MG63 (cell line): ENCODE data around the gene ATP5PO. TPM values are rescaled to one million over a fixed set of nuclear protein-coding genes. Genes with fewer than 3 reads are reported as not detected.
A peak's percentile ranks its signal among the peaks of the same experiment; 100 is the strongest.

Experiments used
- DNase-seq: peaks from one replicate; pipeline ENCODE4 v3.0.0-alpha.2; 2020
- H3K27me3 ChIP-seq: fragments of 250-450 bp; sonication (Bioruptor Pico); 2 replicates; pipeline ENCODE4 v1.5.1; 2020; ENCODE audit warnings: mild to moderate bottlenecking, moderate library complexity
- H3K36me3 ChIP-seq: fragments of 250-450 bp; sonication (Bioruptor Pico); 2 replicates; pipeline ENCODE4 v1.5.1; 2020; ENCODE audit warnings: mild to moderate bottlenecking, moderate library complexity
- H3K4me3 ChIP-seq: fragments of 250-450 bp; sonication (Bioruptor Pico); 2 replicates; pipeline ENCODE4 v1.5.1; 2020; ENCODE audit warnings: mild to moderate bottlenecking, moderate library complexity
- H3K9me3 ChIP-seq: fragments of 250-450 bp; sonication (Bioruptor Pico); 2 replicates; pipeline ENCODE4 v1.5.1; 2020; ENCODE audit warnings: mild to moderate bottlenecking, moderate library complexity
- total RNA-seq: library from RNA; depleted of rRNA; stranded (reverse); fragments of >200 nt; shearing (Covaris generic); gene quantifications from 2 replicates; pipeline ENCODE4 v1.2.3, GENCODE V29; 2014; ENCODE audit warnings: low replicate concordance

The ATP5PO gene
- total RNA-seq, 1 experiment from 2014 or later = 210 TPM

DNA sequence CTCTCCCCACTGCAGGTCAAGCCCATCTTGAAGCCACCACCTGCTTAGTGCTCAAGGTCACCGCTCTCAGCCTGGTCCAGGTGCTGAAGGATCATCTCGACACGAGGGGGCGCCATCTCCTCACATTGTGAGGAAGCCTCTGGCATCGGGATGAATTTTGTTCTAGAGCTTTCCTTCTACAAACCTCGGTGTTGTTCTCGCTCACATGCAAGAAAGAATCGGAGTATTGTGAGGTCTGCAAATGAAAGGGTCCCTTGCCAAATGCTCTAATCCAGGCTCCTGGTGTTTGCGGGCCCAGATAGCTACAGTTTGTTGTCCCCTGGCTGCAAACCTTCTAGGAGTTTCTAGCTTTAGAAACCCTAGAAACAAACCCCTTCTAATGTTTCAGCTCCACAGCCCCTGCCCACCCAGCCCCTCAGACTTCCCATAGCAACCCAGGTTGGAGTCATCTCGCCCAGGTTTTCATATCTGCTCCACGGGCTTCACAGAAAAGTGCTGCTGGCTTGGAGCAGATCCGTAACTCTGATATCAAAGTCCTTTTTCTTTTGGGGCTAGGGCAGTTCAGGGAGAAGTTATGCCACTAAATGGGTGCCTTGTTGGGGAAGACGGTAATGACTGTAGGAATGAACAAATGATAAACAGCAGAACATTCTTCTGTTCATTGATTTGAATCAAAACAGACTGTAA lies 8.6 kb upstream of the ATP5PO start:
- DNase-seq = peak; percentile 61
- no peak overlapping the region for H3K4me3 ChIP-seq
- H3K9me3 ChIP-seq = no peaks in the 10 kb centered on the region; the same call in 1 of the 2 replicates

DNA sequence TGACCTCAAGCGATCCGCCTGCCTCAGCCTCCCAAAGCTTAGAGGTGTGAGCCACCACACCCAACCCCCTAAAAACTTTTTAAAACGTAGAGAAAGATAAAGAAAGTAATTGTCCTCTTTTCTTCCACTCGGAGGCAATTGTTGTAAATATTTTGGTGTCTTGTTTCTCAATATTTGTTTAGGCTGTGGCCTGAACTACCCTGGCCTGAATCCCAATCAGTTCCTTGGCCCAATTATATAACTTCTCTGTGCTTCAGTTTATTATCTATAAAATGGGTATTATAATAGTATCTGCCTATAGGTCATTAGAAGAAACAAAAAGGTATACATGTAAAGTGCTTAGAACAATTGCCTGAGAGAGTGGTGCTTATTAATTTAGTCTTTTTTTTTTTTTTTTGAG lies 1.8 kb upstream of the ATP5PO start:
- no peaks in the 10 kb centered on the region for H3K27me3 ChIP-seq
- no peaks in the 10 kb centered on the region for H3K9me3 ChIP-seq
- H3K4me3 ChIP-seq = no peak overlapping the region
- H3K36me3 ChIP-seq = peaks cover 10% of the 10 kb centered on the region
- no peak for DNase-seq

More for the DNA sequence above, 8.6 kb upstream of the ATP5PO start:
- no peaks in the 10 kb centered on the region for H3K27me3 ChIP-seq
- no peaks in the 10 kb centered on the region for H3K36me3 ChIP-seq

DNA sequence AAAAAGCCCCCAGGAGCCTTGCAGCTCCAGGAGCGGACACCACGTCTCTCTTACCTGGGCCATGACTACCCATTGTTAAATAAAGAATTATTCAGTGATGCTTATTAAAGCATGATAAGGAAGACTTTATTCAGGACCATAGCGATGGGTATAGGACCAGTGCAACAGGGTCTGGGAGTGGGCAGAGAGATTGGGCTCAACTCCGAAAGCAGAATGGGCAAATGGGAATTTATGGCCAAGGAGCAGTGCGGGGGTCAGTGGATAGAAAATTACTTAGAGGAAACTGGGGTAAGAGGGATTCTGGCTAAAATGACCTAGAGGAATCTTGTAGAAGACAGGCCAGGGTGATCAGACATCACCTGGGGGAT lies 580 bp upstream of the ATP5PO start:
- Histone ChIP-seq H3K9me3 (no peaks in the 10 kb centered on the region), H3K36me3 (peaks cover 21% of the 10 kb centered on the region), H3K4me3 (peak overlapping the region; percentile 86), H3K27me3 (no peaks in the 10 kb centered on the region)
- no peak for DNase-seq

DNA sequence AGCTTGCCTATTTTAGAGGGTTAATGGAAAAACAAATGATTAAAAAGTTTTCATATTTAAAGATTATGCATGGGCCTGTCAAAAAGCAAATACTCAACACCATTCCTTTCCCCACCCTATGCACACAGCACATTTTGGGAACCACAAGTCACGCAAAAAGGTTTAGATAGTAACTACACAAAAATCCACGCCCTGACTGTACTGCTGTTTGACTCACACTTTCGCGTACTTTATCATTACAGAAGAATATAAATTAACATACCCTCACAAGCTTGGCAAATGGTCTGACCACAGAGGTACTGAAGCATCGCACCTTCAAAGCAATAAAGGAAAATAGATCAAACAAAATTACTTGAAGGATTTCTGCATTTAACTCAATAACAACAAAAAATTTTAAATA lies 1.4 kb downstream of the ATP5PO start:
- H3K9me3 ChIP-seq = no peaks in the 10 kb centered on the region
- H3K36me3 ChIP-seq = peaks cover 40% of the 10 kb centered on the region
- H3K4me3 ChIP-seq = peak overlapping the region; percentile 86
- H3K27me3 ChIP-seq = no peaks in the 10 kb centered on the region
- no peak for DNase-seq

DNA sequence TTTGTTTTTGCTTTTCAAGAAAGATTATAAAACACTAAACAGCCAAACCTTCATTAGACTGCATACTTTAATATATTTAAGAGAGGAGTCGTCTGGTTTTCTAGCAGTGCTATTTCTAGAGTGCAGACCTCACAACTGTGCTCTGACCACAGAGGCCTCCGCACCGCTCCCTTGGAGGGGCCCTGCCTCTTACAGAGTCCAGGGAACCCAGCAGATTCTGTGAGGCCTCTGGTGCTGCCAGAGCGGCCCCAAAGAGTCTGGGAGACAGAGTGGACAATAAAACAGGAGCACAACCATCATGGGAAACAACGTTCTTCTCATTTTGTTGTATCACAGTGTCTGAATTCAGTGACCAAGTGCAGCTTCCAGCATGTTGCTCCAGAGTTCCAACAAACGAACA lies 5.8 kb downstream of the ATP5PO start:
- H3K4me3 ChIP-seq = no peak overlapping the region
- no peaks in the 10 kb centered on the region for H3K27me3 ChIP-seq
- H3K9me3 ChIP-seq = no peaks in the 10 kb centered on the region
- DNase-seq = no peak
- H3K36me3 ChIP-seq = peaks cover 77% of the 10 kb centered on the region

DNA sequence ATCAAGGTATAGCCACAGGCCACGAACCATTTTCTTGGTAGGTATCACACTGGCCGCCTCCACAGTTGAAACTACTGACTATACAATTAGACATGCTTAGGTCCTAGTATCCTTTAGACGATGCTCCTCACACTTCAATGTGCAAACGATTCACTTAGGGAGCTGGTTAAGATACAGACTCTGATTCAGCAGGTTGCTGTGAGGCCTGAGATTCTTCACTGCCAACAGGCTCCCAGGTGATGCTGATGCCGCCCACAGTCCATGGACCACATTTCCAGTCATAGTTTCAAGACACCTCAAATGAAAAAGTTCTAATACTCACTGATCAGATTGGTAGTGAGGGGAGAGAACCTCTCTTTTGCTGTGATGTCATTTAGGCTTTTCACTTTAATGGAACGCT lies 6.8 kb downstream of the ATP5PO start:
- peaks cover 87% of the 10 kb centered on the region for H3K36me3 ChIP-seq
- no peak for DNase-seq
- H3K9me3 ChIP-seq = no peaks in the 10 kb centered on the region
- no peaks in the 10 kb centered on the region for H3K27me3 ChIP-seq
- no peak overlapping the region for H3K4me3 ChIP-seq

DNA sequence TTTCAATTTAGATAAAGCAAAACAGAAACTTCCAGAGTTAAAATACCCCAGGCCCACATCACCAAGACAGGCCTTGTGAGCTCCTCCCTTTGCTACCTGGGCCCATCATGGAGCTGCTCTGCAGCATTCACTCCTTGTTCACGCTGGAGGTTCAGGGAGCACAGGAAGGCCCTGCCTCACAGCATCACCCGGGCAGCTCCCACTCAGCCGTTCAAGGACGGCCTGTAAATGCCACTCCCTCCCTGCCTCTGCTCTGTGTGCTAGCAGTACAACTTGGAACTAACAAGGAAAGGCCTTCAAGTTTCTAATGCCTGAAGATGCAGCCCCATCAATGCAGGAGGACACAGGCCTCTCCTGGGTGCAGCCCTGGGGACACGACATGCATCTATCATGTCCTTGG lies 11.6 kb downstream of the ATP5PO start:
- H3K4me3 ChIP-seq = no peak overlapping the region
- no peak for DNase-seq
- H3K36me3 ChIP-seq = peaks cover 68% of the 10 kb centered on the region
- no peaks in the 10 kb centered on the region for H3K9me3 ChIP-seq
- H3K27me3 ChIP-seq = no peaks in the 10 kb centered on the region

DNA sequence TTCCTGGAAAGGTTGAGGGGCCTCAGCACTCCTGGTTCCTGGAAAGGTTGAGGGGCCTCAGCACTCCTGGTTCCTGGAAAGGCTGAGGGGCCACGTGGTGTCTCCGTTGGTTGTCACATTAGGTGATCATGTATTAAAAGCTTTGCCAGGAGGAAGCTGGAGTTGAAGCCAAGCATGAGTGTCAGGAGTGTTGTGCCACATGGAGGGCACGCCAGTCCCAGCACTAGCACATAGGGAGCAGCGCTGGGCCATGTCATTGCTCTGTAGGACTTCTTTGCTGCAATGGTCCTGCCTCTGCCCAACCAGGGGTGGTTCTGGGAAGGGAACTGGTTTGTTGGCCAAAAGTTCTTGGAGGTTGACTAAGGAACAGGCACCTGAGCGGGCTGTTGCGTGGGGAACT lies 13.3 kb downstream of the ATP5PO start:
- Histone ChIP-seq H3K36me3 (peaks cover 56% of the 10 kb centered on the region), H3K27me3 (no peaks in the 10 kb centered on the region), H3K4me3 (no peak overlapping the region), H3K9me3 (no peaks in the 10 kb centered on the region)
- no peak for DNase-seq

DNA sequence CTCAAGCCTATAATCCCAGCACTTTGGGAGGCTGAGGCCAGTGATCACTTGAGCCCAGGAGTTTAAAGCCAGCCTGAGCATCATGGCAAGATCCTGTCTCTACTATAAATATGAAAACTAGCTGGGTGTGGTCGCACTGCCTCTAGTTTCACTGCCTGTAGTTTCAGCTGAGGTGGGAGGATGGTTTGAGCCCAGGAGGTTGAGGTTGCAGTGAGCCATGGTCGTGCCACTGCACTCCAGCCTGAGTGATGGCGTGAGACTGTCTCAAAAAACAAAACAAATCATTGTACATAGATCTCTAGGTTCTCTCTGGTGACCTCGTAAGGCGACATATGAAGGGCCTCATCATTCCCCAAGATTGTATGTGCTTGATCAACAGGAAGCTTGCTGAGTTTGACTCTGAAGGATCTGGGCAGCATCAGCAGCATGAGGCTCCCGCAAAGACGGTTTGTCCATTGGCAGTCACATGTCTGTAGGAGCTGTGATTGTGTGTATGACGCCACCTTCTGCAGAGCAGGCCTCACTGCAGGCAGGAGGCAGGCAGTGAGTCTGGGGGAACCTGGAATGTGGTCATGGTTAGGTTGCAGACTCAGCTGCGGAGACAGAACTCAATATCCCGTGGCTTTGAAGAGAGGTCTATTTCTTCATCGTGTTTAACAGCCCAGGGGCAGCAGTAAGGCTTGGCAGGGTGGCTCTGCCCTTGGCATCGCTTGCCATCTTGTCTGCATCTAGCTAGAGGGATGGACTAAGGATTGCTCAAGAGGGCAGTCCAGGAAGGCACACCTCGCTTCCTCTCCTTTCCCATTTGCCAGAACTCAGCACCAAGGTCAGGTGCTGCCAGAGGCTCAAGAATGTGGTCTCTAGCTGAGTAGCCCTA lies 14.0 kb downstream of the ATP5PO start:
- DNase-seq = peak; percentile 48
- Histone ChIP-seq H3K9me3 (no peaks in the 10 kb centered on the region), H3K36me3 (peaks cover 49% of the 10 kb centered on the region), H3K27me3 (no peaks in the 10 kb centered on the region), H3K4me3 (no peak overlapping the region)

DNA sequence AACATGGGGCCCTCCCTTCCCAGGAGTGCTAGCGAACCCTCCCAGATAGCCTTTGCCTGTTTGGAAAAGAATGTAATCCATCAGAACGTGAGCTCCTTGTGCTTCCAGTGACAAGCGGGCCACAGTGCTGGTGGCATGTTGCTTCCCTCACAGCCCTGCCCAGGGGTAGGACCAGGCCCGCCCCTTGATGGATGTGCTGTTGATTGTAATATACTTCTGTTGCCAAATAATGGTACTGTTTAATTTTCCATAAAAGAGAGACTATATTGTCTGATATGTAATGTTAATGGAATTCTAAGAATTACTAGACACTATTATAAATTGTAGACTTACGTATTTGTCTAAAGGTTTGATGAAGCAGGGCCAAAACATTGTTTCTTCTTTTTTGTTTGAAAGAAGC lies 16.4 kb downstream of the ATP5PO start:
- Histone ChIP-seq H3K4me3 (no peak overlapping the region), H3K36me3 (peaks cover 26% of the 10 kb centered on the region), H3K9me3 (no peaks in the 10 kb centered on the region), H3K27me3 (no peaks in the 10 kb centered on the region)
- no peak for DNase-seq

DNA sequence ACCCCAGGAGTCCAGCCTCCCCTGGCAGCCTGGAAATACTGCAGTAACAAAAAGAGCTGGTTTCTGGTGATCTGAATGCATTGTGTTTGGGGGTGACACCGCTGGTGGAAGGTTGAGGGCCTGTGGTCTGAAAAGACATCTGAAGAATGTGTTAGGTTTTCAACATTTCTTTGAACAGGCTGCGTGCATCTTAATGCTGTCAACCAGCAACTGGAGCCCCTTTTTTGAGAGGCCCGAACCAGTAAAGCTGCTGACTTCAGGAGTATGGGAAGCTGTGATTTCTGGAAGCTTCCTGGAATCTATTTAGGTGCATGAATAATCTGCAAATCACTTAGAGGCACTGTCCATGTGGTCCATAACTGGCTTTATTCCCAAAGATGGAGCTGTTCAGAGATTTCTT lies 17.0 kb downstream of the ATP5PO start:
- peaks cover 21% of the 10 kb centered on the region for H3K36me3 ChIP-seq
- no peak overlapping the region for H3K4me3 ChIP-seq
- no peaks in the 10 kb centered on the region for H3K9me3 ChIP-seq
- DNase-seq = no peak
- no peaks in the 10 kb centered on the region for H3K27me3 ChIP-seq

DNA sequence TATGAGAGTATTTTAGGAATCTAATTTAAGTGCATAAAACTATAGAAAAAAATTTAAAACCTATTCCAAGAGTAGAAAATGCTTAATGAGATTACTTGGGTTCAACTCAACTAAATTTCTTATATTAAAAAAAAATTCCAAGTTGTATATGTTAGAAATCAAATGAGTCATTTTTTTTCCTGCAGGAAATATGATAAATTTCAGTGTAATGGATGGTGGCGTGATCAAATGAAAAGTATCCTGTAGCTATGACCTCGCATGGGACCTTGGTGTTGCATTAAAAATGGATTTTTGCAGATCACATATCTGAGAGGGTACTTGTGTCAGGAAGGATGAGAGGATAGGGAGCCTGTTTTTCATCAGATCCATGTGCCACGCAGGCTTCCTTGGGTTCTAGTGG lies 17.9 kb downstream of the ATP5PO start:
- Histone ChIP-seq H3K4me3 (no peak overlapping the region), H3K9me3 (no peaks in the 10 kb centered on the region), H3K36me3 (peaks cover 15% of the 10 kb centered on the region), H3K27me3 (no peaks in the 10 kb centered on the region)
- no peak for DNase-seq

DNA sequence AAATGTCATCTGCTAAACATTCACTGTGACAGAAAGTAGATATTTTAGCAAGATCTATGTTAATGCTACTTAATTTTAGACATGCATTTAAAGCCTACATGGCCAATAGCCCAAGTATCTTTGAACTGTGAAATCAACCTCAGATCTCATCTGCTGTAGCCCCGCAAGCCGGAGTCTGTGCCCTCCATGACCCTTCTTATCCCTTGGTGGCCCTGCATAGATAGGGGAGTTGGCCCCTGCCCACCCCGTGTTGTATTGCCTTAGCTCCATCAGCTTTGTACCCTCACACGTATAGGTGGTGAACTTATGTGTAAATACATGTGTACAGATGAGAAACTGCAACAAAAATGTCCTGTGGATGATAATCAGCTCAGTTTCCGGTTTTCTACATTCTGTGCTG lies 18.5 kb downstream of the ATP5PO start:
- DNase-seq = no peak
- Histone ChIP-seq H3K9me3 (no peaks in the 10 kb centered on the region), H3K36me3 (peaks cover 11% of the 10 kb centered on the region), H3K27me3 (no peaks in the 10 kb centered on the region), H3K4me3 (no peak overlapping the region)

DNA sequence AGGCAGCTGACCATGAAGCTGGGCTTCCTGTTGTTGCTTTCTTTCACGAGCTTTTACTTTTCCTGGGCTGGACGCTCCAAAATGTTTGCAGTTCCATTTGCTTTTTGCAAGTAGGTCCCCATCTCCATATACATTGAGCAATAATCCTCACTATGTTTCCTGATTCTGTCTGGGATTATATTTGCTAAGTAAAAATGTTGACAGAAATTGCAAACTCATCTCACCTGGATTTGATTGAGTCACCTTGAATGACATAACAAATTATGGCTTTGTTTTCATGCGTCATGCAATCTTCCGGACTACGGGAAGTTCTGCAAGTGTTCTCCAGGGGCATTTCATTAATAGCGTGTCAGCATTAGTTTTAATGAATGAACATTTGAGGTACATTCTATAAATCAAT lies 18.9 kb downstream of the ATP5PO start:
- no peaks in the 10 kb centered on the region for H3K27me3 ChIP-seq
- no peak overlapping the region for H3K4me3 ChIP-seq
- no peaks in the 10 kb centered on the region for H3K9me3 ChIP-seq
- H3K36me3 ChIP-seq = peaks cover 7% of the 10 kb centered on the region
- DNase-seq = no peak

DNA sequence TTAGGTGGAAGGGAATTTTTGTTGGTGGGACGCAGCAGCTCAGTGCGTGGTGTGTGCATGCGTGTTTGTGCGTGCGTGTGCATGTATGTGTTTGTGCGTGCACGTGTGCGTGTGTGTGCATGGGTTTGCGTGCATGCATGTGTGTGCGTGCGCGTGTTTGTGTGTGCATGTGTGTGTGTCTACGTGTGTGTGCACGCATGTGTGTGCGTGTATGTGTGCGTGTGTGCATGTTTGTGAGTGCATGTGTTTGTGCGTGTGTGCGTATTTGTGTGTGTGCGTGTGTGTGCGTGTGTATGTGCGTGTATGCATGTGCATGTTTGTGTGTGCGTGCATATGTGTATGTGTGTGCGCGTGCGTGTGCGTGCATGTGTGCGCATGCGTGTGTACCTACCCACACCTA lies 20.2 kb downstream of the ATP5PO start:
- Histone ChIP-seq H3K27me3 (no peaks in the 10 kb centered on the region), H3K9me3 (no peaks in the 10 kb centered on the region), H3K36me3 (no peaks in the 10 kb centered on the region), H3K4me3 (no peak overlapping the region)
- no peak for DNase-seq

DNA sequence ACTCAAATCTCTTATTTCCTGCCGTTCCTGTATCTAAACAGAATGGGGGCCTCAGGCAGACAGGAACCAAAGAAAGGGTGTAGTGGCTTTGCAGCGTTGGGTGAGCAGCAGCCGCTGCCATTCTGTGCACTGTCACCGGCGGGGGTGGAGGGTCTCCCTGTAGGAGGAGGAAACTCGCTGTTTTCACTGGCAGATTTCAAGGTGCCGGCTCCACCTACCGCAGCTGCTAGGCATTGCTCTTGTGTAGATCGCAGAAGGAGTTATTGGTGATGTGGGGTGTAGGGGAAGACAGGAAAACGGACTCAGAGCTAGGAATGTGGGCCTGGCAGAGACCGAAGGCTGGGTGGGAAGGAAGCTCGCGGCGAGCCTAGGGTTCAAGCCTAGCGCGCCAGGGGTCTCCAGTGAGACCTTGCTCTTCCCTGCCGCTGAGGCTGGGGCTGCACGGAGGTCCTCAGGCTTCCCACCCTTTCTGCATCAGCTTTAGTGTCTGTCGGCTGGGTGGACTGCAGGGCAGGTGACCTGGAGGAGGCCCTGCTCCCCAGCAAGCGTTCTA lies 20.8 kb downstream of the ATP5PO start:
- 0 out of 2 replicates have a peak overlapping the region, but pooled peaks have one; percentile 4 for H3K4me3 ChIP-seq
- no peaks in the 10 kb centered on the region for H3K36me3 ChIP-seq
- H3K27me3 ChIP-seq = no peaks in the 10 kb centered on the region
- peak; percentile 82 for DNase-seq
- no peaks in the 10 kb centered on the region for H3K9me3 ChIP-seq

DNA sequence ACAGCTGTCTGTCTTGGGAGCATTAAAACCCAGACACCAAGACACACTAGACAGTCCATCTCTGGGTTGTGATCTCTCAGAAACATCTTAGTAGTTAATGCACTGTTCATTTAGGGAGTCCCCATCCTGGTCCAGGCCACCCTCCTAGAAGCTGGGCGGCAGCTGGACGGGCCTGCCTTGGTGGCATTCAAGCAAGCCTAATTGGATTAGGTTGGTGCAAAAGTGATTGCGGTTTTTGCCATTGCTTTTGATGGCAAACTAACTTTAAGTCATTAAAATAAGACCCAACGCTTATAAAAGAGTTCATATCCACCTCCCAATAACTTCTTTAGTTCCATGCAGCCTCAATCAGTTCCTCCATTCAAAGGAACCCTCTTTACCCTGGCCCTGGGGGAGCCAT lies 21.7 kb downstream of the ATP5PO start:
- no peaks in the 10 kb centered on the region for H3K36me3 ChIP-seq
- H3K9me3 ChIP-seq = no peaks in the 10 kb centered on the region
- H3K27me3 ChIP-seq = no peaks in the 10 kb centered on the region
- no peak for DNase-seq
- no peak overlapping the region for H3K4me3 ChIP-seq

DNA sequence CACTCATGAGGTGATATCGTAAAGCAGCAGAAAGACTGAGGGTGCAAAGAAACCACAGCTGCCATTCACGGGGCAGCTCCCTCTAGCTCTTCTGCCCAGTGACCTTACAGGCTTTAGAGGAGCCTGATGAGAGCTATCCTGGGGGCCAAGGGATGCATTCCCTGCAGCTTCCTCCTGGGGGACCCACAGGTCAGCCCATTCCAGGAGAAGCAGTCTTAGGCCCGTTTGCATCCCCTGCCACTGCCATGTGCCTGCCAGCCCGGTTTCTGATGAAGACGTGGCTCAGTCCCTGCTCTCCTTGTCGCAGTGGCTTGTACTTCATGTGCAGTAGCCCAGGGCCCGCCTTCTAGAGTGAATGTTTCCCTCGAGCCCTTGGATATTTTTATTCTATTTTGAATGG lies 22.8 kb downstream of the ATP5PO start:
- no peaks in the 10 kb centered on the region for H3K36me3 ChIP-seq
- H3K4me3 ChIP-seq = no peak overlapping the region
- H3K9me3 ChIP-seq = no peaks in the 10 kb centered on the region
- H3K27me3 ChIP-seq = no peaks in the 10 kb centered on the region
- DNase-seq = no peak
